GM15510 (cell line): ENCODE results near the gene PTBP2.

Experiments used
- POLR2A ChIP-seq: IDR thresholded peaks from 3 replicates; pipeline ENCODE4 v1.6.1; 2011; ENCODE audit warnings: borderline replicate concordance; ENCODE audit not compliant: insufficient read length; ENCODE audit errors: extremely low read depth

PTBP2 gene

DNA sequence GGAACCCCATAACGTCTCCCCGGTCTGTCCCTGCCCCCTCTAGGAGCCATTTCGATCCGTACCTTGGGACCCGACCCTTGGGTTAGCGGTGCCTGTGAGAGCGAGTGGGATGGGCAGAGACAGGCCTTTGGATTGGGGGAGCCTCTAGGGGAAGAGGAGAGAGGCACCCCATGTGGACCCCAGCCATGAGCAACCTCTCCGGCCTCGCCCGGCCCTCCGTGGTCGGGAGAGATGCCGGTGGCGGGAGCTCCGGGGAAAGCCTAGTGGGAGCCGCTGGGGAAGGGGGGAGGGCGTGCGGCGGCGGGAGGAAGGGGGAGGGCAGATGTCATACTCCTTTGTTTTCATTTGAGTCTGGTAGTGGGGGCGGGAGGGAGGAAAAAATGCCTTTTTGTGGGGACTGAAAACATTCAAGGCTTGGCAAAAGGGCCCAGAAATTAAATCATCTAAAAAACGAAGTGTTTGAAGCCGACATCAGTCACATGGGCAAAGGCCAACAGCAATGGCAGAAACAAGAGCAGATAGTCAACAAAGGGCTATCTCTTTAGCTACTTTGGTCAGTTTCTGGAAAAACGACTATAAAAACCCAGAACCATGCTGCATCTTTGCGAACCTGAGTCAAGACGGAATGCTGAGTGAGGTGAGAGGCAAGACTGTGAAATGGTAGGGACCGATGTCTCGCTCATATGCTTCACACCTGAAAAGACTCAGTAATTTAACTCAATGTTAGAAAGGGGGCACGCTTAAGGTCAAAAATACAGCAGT lies 758 bp downstream of the PTBP2 start:
- no peak for TF ChIP-seq POLR2A

DNA sequence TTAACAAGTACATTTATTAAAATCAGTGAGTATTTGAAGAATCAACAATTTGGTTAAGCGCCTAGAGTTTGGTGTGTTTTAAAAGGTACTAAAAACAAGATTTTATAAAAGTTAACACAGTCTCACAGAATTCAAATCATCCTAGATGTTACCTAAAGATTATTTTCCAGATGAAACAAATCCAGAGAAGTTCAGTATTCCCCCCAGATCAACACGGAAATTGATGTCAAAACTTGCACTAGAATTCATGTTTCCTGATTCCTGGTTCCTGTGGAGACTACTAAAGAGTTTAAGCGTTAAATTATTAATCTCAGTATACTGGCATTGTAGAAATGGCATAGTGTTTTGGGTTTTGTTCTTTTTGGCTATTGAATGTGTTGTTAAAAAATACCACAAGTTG lies 1.4 kb downstream of the PTBP2 start:
- no peak for TF ChIP-seq POLR2A

DNA sequence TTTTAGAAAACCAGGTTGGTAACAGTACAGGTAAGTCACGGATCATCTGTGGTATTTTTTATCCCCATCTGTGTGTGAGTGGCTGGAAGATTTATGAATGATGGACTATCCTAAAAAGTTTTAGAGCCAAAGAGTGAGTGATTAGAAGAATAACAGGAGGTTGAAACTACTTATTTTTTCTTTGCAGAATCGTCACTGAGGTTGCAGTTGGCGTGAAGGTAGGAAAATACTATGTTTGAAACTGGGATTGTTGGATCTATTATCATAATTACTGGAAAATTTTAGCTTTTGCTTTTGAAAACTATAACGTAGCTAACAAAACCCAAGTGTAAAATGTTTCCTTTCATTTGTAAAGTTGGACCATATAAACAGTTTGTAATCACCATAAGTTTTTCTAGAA lies 1.8 kb downstream of the PTBP2 start:
- TF ChIP-seq POLR2A = no peak

DNA sequence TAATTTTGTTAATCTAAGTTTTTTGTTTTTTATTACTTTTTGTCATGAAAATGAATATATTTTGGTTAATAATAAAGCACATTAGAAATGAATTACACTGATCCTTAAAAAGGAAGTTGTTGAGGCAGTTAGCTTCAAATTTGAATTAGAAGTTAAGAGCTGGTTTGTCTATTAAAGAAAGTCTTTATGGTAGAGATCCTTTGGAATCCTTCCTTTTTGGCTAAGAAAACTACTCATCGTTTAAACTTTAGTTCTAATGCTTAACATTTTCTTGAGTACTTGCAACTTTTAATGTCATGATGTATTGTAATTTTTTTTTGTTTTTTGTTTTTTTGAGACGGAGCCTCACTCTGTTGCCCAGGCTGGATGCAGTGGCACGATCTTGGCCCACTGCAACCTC lies 2.4 kb downstream of the PTBP2 start:
- TF ChIP-seq POLR2A = no peak

DNA sequence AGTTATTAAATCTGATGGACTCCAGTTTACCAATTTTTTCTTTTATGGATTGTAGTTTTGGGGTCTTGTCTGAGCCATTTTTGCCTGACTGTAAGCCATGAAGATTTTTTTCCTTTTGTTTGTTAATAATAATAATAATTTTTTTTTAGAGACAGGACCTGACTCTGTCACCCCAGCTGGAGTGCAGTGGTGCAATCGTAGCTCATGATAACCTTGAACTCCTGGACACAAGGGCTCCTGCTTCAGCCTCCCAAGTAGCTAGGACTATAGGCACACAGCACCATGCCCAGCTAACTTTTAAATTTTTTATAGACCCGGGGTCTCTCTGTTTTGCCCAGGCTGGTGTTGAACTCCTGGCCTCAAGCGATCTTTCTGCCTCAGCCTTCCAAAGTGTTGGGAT lies 6.3 kb downstream of the PTBP2 start:
- no peak for TF ChIP-seq POLR2A

DNA sequence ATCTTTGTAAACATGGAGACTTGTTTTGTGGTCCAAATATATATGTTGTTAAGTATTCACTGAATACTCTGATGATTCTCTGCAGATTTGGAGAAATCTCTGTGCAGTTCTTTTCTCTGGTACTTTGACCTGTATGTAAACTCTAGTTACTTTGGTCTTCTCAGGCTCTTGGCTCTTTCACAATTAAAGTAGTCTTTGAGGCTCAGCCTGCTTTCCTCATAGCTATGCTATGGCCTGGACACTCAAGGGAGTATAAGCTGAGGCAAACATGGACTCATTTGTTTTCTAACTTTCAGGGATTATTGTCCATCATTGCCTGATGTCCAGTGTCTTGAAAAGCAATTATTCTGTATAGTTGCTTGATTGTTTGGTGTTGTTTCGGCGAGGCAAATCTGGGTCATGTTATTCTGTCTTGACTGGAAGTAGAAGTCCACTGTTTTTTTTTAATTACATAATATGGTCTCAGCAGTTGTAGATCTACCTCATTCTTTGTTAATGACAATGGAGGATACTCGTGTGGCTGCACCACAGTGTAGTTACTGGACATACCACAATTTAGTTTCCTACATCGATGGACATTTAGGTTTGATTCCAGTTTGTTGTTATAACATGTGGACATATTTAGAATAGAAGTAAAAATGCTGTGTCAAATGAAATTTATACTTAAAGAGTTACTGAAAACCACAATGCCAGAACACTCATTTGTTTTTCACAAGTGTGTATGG lies 9.2 kb downstream of the PTBP2 start:
- no peak for TF ChIP-seq POLR2A

DNA sequence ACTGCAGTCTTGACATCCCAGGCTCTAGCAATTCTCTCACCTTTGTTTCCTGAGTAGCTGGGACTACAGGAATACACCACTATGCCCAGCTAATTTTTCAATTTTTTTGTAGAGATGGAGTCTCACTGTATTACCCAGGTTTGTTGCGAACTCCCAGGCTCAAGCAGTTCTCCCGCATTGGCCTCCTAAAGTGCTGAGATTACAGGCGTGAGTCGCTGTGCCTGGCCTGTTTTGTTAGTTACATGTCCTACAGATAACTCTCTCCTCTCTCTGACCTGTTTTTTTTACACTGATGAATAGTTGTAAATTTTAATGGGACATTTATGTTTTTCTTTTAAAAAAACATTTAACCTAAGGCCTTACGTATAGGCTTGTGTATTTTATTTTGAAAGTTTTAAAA lies 19.8 kb downstream of the PTBP2 start:
- no peak for TF ChIP-seq POLR2A

DNA sequence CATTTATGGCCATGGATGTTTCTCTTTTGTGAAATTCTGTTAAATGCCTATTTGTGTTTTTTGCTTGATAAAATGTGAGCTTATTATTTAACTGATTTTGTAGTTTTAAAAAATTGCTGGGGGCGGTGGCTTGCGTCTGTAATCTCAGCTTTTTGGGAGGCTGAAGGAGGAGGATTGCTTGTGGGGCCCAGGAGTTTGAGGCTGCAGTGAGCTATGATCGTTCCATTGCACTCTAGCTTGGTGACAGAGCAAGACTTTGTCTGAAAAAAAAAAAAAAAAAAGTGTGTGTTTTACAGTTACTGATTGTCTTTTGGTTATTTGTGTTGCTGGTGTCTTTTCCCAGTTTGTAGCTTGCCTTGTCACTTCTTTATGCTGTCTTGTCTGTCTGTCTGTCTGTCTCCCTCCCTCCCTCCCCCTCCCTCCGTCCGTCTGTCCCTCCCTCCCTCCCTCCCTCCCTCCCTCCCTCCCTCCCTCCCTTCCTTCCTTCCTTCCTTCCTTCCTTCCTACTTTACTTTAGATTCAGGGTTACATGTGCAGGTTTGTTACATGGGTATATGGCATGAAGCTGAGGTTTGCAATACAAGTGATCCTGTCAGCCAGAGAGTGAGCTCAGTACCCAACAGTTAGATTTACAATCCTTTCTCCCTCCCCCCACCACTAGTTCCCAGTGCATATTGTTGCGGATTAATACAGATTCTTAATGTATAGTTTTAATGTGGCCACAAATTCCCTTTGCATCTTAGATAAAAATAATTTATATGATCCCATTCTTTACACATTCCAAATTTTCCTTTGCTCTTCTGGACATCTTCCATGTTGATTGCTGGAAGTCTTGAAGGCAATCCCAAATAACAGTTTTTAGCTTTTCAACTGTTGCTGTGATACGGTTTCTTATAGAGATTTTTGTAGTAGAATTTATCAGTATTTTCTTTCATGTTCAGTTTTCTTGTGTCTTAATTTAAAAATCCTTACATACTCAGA lies 25.1 kb downstream of the PTBP2 start:
- TF ChIP-seq POLR2A = no peak

DNA sequence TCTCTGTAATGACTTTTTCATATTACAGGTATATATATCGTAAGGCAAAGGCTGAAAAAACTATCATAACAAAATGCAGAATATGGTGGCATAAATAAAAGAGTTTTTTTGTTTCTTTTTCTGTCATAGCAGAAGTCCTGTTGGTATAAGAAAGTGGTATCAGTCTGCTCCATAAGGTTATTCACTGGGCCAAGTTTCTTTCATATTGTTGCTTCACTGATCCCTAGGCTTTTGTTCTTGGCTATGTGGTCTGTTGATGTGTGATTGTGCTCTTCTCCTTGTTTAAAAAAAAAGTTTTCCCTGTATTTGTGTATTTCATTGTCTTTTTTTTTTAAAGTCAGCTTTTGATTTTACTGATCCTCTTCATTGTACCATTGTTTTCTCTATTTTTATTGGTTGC lies 26.0 kb downstream of the PTBP2 start:
- TF ChIP-seq POLR2A = no peak

DNA sequence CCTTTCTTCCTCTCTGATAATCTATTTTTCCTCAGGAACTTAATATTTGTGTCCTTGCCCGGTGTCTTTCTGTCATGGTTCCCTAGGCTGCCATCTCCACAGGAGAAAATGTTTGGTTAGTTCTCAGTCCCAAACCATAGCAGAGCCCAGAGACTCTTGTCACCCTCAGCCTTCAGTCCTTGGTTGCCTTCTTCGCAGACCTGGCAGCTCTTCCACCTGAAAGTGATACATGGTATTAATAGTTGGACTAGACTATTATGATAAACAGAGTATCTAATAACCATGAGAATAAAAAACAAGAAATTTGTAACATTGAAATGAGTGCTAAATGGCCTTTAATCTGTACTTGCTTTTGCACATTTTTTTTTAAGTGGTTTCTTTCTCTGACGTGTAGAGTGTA lies 26.5 kb downstream of the PTBP2 start:
- no peak for TF ChIP-seq POLR2A

DNA sequence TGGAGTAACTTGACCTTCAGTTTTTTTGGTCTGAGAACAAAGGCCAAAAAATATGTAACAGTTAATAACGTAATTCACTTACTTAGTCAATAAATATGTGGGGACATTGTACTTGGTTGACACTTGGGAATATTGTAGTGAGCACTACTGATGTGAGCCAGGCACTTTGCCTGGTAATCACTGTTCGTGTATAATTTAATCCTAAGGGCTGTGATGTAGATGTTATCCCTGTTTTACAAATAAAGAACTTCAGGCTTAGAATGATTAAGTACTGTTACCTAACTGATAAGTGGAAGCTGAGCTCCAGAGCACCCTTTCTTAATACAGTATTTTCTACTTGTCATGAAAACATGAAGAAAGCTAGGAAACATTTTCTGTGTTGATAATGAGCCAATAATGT lies 28.0 kb downstream of the PTBP2 start:
- TF ChIP-seq POLR2A = no peak

DNA sequence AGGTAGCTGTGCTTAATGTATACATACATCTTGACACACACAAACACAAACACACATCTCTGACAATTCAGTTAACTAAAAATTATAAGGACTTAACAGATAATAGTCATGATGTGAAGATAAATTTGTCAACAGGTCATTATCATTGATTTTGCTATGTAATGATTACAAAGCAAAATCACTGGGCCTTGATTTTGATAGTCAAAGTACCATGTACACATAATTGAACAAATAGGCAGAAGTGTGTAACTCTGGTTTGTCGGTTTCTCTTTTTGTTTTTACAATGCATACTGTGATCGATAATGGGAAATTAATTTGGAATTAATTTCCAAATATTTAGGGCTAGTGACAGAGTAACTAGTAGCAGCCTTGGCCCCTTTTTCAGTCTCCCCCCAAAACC lies 30.8 kb downstream of the PTBP2 start:
- no peak for TF ChIP-seq POLR2A

DNA sequence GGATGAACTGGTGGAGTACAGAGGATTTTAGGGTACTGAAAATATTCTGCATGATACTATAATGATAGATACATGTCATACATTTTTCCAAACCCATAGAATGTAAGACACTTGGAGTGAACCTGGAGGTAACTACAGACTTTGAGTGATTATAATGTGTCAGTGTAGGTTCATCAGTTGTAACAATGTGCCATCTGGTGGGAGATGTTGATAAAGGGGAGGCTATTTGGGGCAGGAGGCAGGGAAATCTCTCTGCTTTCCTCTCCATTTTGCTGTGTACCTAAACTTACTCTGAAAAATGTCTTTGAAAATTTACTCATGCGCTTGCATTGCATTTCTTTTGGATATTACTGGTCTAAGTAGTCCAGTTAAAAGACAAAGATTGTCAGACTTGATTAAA lies 35.2 kb downstream of the PTBP2 start:
- TF ChIP-seq POLR2A = no peak

DNA sequence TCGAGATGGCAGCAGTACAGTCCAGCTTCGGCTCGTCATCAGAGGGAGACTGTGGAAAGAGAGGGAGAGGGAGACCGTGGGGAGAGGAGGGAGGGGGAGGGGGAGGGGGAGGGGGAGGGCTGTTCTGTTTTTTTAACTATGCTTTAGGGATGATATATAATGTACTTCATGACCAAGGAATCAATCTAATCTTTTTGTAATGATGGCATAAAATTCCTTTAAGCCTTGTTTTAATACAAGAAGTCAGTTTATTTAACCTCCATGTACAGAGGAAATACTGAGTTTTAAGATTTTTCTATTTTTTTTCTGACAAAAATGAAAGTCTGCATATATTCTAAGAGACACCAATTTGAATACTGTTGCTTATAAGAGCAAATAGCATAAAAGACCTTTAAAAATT lies 41.9 kb downstream of the PTBP2 start:
- no peak for TF ChIP-seq POLR2A

DNA sequence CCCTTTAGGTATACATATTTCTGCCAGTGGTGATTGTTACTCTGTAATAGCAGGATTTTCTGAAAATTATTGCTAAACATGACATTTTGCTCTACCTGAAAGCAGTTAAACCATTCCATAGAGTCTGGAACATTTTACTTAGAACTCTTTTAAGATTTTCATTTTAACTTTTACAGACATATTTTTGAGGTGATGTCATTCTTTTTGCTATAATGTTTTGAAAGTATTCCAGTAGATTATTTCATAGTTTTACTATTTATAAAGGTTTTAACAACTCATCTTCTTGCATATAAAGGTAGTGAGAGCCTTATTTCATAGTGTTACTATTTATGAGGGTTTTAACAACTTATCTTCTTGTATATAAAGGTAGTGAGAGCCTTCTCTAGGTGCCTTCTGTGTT lies 42.9 kb downstream of the PTBP2 start:
- TF ChIP-seq POLR2A = no peak
